HepG2 (cell line): ENCODE data around the gene ADCY9. TPM values are rescaled to one million over a fixed set of nuclear protein-coding genes. Genes with fewer than 3 reads are reported as not detected.

ENCODE experiments used
- ATAC-seq: fragments of 200-7000 bp; cut with Tn5 transposase; 3 replicates; pipeline ENCODE4 v1.9.1; 2020; ENCODE audit warnings: mild to moderate bottlenecking, moderate library complexity
- BruUV-seq: library from RNA; stranded (reverse); fragments of 400-500 nt; replicated peaks from 2 replicates; lab custom pipeline; 2021; lab: Mats Ljungman, UMichigan
- CTCF ChIA-PET: fragments of 300-600 bp; formaldehyde crosslinking; extraction: SDS; loops from one replicate; lab custom pipeline; 2021; ENCODE audit warnings: low total read pairs, inconsistent platforms, low intra/inter-chr PET ratio; lab: Yijun Ruan, JAX
- POLR2A ChIA-PET: fragments of 350-600 bp; sonication (Branson Sonifier 250); formaldehyde crosslinking; loops from one replicate; lab custom pipeline; 2020; ENCODE audit warnings: antibody characterized with exemption, inconsistent platforms; lab: Yijun Ruan, JAX
- DNase-seq: peaks from one replicate; pipeline ENCODE4 v3.0.0-alpha.2; 2015; ENCODE audit warnings: low spot score
- FAIRE-seq: peaks from 3 replicates; lab custom pipeline; 2011; peaks lifted over from hg19 to GRCh38; lab: Jason Lieb, UNC
- H2AFZ ChIP-seq: one replicate; pipeline ENCODE4 v1.6.1; 2011; ENCODE audit warnings: low read length, inconsistent platforms
- H3K27ac ChIP-seq: fragments of 300-600 bp; 3 replicates; pipeline ENCODE4 v1.8.0; 2011; ENCODE audit warnings: mixed run types, mild to moderate bottlenecking, mixed read lengths, low read length, inconsistent platforms; ENCODE audit not compliant: insufficient read depth; ENCODE audit errors: extremely low read length
- H3K27me3 ChIP-seq, 2 experiments: fragments of 200-600 bp in 1 of 2; 2 replicates in 1 of 2; 3 replicates in 1 of 2; pipeline versions ENCODE4 v1.6.0 to v1.8.0; 2011; ENCODE audit warnings: low read length in 2 of 2, mild to moderate bottlenecking in 2 of 2, moderate library complexity in 2 of 2, inconsistent platforms in 1 of 2; ENCODE audit not compliant: insufficient read depth in 2 of 2, control insufficient read depth in 1 of 2
- H3K36me3 ChIP-seq, 2 experiments: fragments of 200-600 bp in 1 of 2; replicated peaks in 1 of 2; 2 replicates in 1 of 2; 3 replicates in 1 of 2; pipeline versions ENCODE4 v1.5.1 to v1.8.0; 2011; ENCODE audit warnings: low read length in 2 of 2, inconsistent platforms in 1 of 2; ENCODE audit not compliant: insufficient read depth in 2 of 2, control insufficient read depth in 1 of 2
- H3K4me1 ChIP-seq: 2 replicates; pipeline ENCODE4 v1.5.1; 2012; ENCODE audit warnings: low read length, inconsistent platforms; ENCODE audit not compliant: insufficient read depth
- H3K4me2 ChIP-seq: 2 replicates; pipeline ENCODE4 v1.6.0; 2011; ENCODE audit warnings: low read depth, low read length, inconsistent platforms
- H3K4me3 ChIP-seq, 3 experiments: fragments of 200-600 bp in 1 of 3; sonication (generic), shearing (Covaris generic) in 1 of 3; replicated peaks in 1 of 3; 2 replicates each; pipeline ENCODE4 v1.5.1; 2011 to 2016; ENCODE audit warnings: low read length in 3 of 3, inconsistent platforms in 2 of 3, low read depth in 2 of 3, mild to moderate bottlenecking in 2 of 3, control low read depth in 1 of 3, mixed read lengths in 1 of 3; ENCODE audit not compliant: insufficient read depth in 1 of 3
- H3K79me2 ChIP-seq: one replicate; pipeline ENCODE4 v1.6.1; 2011; ENCODE audit warnings: low read length, inconsistent platforms; ENCODE audit not compliant: insufficient read depth
- H3K9ac ChIP-seq: 2 replicates; pipeline ENCODE4 v1.6.0; 2011; ENCODE audit warnings: mild to moderate bottlenecking, low read depth, low read length, inconsistent platforms; ENCODE audit not compliant: insufficient read depth
- H3K9me3 ChIP-seq: 2 replicates; pipeline ENCODE4 v1.5.1; 2012; ENCODE audit warnings: mild to moderate bottlenecking, low read length
- H4K20me1 ChIP-seq: 2 replicates; pipeline ENCODE4 v1.6.0; 2011; ENCODE audit warnings: inconsistent platforms, mild to moderate bottlenecking, low read length, moderate library complexity; ENCODE audit not compliant: insufficient read depth
- ARNTL ChIP-seq: sonication (generic); formaldehyde crosslinking; IDR thresholded peaks from 2 replicates; pipeline ENCODE4 v1.4.0; 2020; ENCODE audit warnings: mild to moderate bottlenecking, missing genetic modification reagents
- BRCA1 ChIP-seq: sonication (generic); formaldehyde crosslinking; IDR thresholded peaks from 2 replicates; pipeline ENCODE4 v1.4.0; 2020; ENCODE audit warnings: missing genetic modification reagents
- HNRNPK ChIP-seq: fragments of 200-400 bp; formaldehyde crosslinking; IDR thresholded peaks from 2 replicates; pipeline ENCODE4 v1.6.1; 2018; ENCODE audit warnings: low read length, low read depth, moderate library complexity, mild to moderate bottlenecking; ENCODE audit not compliant: poor library complexity, severe bottlenecking
- TAF15 ChIP-seq: fragments of 200-400 bp; formaldehyde crosslinking; IDR thresholded peaks from one replicate; pipeline ENCODE4 v1.6.1; 2018; ENCODE audit warnings: mild to moderate bottlenecking, low read depth, low read length; ENCODE audit not compliant: poor library complexity, severe bottlenecking
- ZC3H4 ChIP-seq: sonication (generic); formaldehyde crosslinking; IDR thresholded peaks from 2 replicates; pipeline ENCODE4 v1.4.0; 2020; ENCODE audit warnings: missing genetic modification reagents, borderline replicate concordance
- ZFP62 ChIP-seq: sonication (generic); formaldehyde crosslinking; IDR thresholded peaks from 2 replicates; pipeline ENCODE4 v1.4.0; 2020; ENCODE audit warnings: missing genetic modification reagents
- ZNF160 ChIP-seq: sonication (generic); formaldehyde crosslinking; IDR thresholded peaks from 2 replicates; pipeline ENCODE4 v1.8.0; 2022; ENCODE audit warnings: mild to moderate bottlenecking, inconsistent platforms, missing genetic modification reagents
- ZNF337 ChIP-seq: sonication (generic); formaldehyde crosslinking; IDR thresholded peaks from 2 replicates; pipeline ENCODE4 v1.5.1; 2020; ENCODE audit warnings: missing genetic modification reagents, low read depth, mild to moderate bottlenecking, borderline replicate concordance
- ZNF557 ChIP-seq: sonication (generic); formaldehyde crosslinking; IDR thresholded peaks from 2 replicates; pipeline ENCODE4 v1.4.0; 2020; ENCODE audit warnings: missing genetic modification reagents
- WGBS: methylation state at CpG from one replicate; pipeline ENCODE4 v1.1.6; 2017; ENCODE audit warnings: low lambda C conversion rate; 5-methylcytosine and 5-hydroxymethylcytosine counted together
- in situ Hi-C: cut with HindIII; loops from 2 replicates; pipeline ENCODE4 v1.10.0; 2017; ENCODE audit warnings: low pct_unique_long_range_greater_than_20kb; ENCODE audit not compliant: extremely low pct_ligation_motif_present
- intact Hi-C: fragments of 100-400 bp; cut with micrococcal nuclease; formaldehyde crosslinking; loops from one replicate; pipeline ENCODE4 v1.10.0; 2022; ENCODE audit not compliant: unreplicated experiment
- polyA plus RNA-seq, 8 experiments: library from polyadenylated mRNA; depleted of rRNA in 3 of 8; stranded (reverse) in 7 of 8; unstranded in 1 of 8; fragments of >200 nt; fragmentation: Illumina TruSeq in 4 of 8; extraction: Trizol in 4 of 8; gene quantifications; 2 replicates each; pipeline versions ENCODE4 v1.2.1 to v1.2.3, GENCODE V29; 2011 to 2016; ENCODE audit warnings: low read depth in 4 of 8, missing spikeins in 1 of 8, mixed read lengths in 1 of 8; ENCODE audit not compliant: insufficient read depth in 1 of 8
- total RNA-seq, 5 experiments: library from RNA; depleted of rRNA; stranded (reverse); fragments of >200 nt; fragmentation: Illumina TruSeq; extraction: Trizol; gene quantifications; 2 replicates each; pipeline ENCODE4 v1.2.3, GENCODE V29; 2016; ENCODE audit warnings: low read depth in 1 of 5
- TF ChIP-seq, protein P1 (sequence below): fragments of 450-650 bp; IDR thresholded peaks from 2 replicates; pipeline ENCODE4 v1.6.1; 2017; ENCODE audit warnings: mild to moderate bottlenecking

Gene ADCY9
- total and polyA plus RNA-seq, 2 of the 13 experiments (the other 11 are each of a cell fraction or from before 2014, with no cell fraction given): 11.2 to 13.9 TPM

DNA sequence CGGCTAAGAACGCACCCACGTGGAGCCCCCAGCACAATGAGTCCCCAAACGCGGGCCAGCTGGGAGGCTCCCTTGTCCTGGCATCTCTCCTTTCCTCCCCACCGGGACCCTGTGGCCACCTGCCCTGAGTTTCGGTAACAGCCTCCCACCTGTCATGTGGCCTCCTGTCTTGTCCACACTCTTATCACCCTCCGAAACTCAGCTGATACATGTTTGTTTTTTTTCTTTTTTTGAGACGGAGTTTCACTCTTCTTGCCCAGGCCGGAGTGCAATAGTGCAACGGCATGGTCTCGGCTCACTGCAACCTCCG lies 130.1 kb downstream of the ADCY9 start:
- CTCF ChIA-PET: no interaction called here
- intact Hi-C loops (no loop called here), in situ Hi-C loops (no loop called here)
- H3K27ac ChIP-seq: no peak overlapping the region
- peaks cover 17 to 58% of the 10 kb centered on the region in 2 experiments; a peak in 4 of 5 replicates for H3K36me3 ChIP-seq
- DNase-seq (no peak), FAIRE-seq (no peak), ATAC-seq (no peak)
- TF ChIP-seq ZNF160 (CRISPR knock-in tag): no peak
- no peak for TF ChIP-seq TAF15
- no peak for TF ChIP-seq ZFP62 (CRISPR knock-in tag)
- no peak for TF ChIP-seq HNRNPK
- TF ChIP-seq ZC3H4 (CRISPR knock-in tag): no peak
- TF ChIP-seq ZNF337: no peak
- no peak for TF ChIP-seq ARNTL (CRISPR knock-in tag)
- no peak for TF ChIP-seq BRCA1 (CRISPR knock-in tag)
- no peak for TF ChIP-seq ZNF557 (CRISPR knock-in tag)
- TF ChIP-seq, protein P1, sequence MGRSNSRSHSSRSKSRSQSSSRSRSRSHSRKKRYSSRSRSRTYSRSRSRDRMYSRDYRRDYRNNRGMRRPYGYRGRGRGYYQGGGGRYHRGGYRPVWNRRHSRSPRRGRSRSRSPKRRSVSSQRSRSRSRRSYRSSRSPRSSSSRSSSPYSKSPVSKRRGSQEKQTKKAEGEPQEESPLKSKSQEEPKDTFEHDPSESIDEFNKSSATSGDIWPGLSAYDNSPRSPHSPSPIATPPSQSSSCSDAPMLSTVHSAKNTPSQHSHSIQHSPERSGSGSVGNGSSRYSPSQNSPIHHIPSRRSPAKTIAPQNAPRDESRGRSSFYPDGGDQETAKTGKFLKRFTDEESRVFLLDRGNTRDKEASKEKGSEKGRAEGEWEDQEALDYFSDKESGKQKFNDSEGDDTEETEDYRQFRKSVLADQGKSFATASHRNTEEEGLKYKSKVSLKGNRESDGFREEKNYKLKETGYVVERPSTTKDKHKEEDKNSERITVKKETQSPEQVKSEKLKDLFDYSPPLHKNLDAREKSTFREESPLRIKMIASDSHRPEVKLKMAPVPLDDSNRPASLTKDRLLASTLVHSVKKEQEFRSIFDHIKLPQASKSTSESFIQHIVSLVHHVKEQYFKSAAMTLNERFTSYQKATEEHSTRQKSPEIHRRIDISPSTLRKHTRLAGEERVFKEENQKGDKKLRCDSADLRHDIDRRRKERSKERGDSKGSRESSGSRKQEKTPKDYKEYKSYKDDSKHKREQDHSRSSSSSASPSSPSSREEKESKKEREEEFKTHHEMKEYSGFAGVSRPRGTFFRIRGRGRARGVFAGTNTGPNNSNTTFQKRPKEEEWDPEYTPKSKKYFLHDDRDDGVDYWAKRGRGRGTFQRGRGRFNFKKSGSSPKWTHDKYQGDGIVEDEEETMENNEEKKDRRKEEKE: no peak
- H3K4me1 ChIP-seq: no peaks in the 10 kb centered on the region
- H3K27me3 ChIP-seq: no peaks in the 10 kb centered on the region
- H3K9ac ChIP-seq: no peak overlapping the region
- no peak overlapping the region for H2AFZ ChIP-seq
- no peaks in the 10 kb centered on the region for H3K9me3 ChIP-seq
- no TSS peak for BruUV-seq
- 96% methylated on average over 8 of the region's 13 CpGs for WGBS
- H4K20me1 ChIP-seq: no peaks in the 10 kb centered on the region
- H3K4me2 ChIP-seq: no peak overlapping the region
- POLR2A ChIA-PET: no interaction called here
- no peak overlapping the region for H3K4me3 ChIP-seq
- no peaks in the 10 kb centered on the region for H3K79me2 ChIP-seq
